KMS-11 (cell line): ENCODE results near the gene GRM1.

Experiments
- H2AFZ ChIP-seq: fragments of 200-600 bp; sonication (generic); 2 replicates; pipeline ENCODE4 v1.6.1; 2016; ENCODE audit warnings: antibody characterized with exemption, mixed run types, low read depth
- H3K27ac ChIP-seq: fragments of 200-600 bp; sonication (generic); 2 replicates; pipeline ENCODE4 v1.6.1; 2016; ENCODE audit warnings: mild to moderate bottlenecking, mixed run types
- H3K27me3 ChIP-seq: fragments of 200-600 bp; sonication (generic); 2 replicates; pipeline ENCODE4 v1.6.1; 2017; ENCODE audit warnings: mild to moderate bottlenecking, low read depth, mixed run types, moderate library complexity; ENCODE audit not compliant: insufficient read depth
- H3K36me3 ChIP-seq: fragments of 200-600 bp; sonication (generic); 2 replicates; pipeline ENCODE4 v1.6.1; 2017; ENCODE audit warnings: mild to moderate bottlenecking, mixed run types; ENCODE audit not compliant: insufficient read depth
- H3K4me1 ChIP-seq: fragments of 200-600 bp; sonication (generic); 2 replicates; pipeline ENCODE4 v1.6.1; 2016; ENCODE audit warnings: mild to moderate bottlenecking, low read depth, mixed run types; ENCODE audit not compliant: poor library complexity, severe bottlenecking
- H3K4me2 ChIP-seq: fragments of 200-600 bp; sonication (generic); 2 replicates; pipeline ENCODE4 v1.7.0; 2016; ENCODE audit warnings: mild to moderate bottlenecking, mixed run types
- H3K4me3 ChIP-seq: fragments of 200-600 bp; sonication (generic); IDR thresholded peaks from 2 replicates; pipeline ENCODE4 v1.6.1; 2017; ENCODE audit warnings: low read depth, low read length, mixed read lengths; ENCODE audit not compliant: insufficient read depth
- H3K79me2 ChIP-seq: fragments of 200-600 bp; sonication (generic); 2 replicates; pipeline ENCODE4 v1.6.1; 2016; ENCODE audit warnings: low read depth, mixed run types; ENCODE audit not compliant: insufficient read depth
- H3K9ac ChIP-seq: fragments of 200-600 bp; sonication (generic); 2 replicates; pipeline ENCODE4 v1.6.1; 2016; ENCODE audit warnings: mild to moderate bottlenecking, mixed run types
- H4K20me1 ChIP-seq: fragments of 200-600 bp; sonication (generic); 2 replicates; pipeline ENCODE4 v1.6.1; 2016; ENCODE audit warnings: mild to moderate bottlenecking, mixed run types; ENCODE audit not compliant: insufficient read depth
- TF ChIP-seq, protein P1 (sequence below): fragments of 200-600 bp; sonication (generic); conservative IDR thresholded peaks from 2 replicates; pipeline ENCODE4 v1.6.1; 2017; ENCODE audit warnings: low read depth, mild to moderate bottlenecking, antibody characterized with exemption, low read length, moderate library complexity, mixed read lengths

GRM1 gene

DNA sequence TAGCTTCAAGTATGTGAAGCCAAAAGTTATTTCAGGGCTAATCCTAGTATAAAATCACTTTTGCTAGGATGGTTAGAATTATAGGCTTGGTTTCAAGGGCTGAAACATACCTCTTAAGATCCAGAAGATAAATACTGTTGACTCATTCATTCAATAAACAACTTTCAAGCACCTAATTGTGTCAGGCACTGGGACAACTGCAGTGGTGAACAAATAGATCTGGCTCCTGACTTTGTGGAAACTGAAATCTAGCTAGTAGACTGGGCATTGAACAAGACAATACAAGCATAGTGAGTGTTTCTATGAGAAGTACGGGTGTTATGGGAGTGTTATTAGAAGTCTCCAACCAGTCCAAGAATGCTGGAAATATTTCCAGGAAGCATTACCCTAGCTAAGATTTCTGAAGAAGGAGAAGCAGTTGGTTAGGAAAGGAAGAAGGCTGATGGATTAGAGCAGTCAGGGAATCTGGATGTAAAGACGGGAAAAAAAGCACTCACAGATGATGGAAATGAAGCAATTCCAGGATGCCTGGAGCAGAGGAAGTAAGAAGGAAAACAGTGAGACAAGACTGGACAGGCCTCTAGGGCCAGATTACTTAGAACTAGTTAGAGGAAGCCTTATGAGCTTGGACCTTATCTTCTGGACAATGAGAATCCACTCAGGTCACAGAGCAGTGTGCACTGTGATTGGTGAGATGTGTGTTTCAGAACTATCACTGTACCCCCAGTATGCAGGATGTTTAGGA is 382.2 kb downstream of the GRM1 start:
- H3K4me2 ChIP-seq = no peak overlapping the region
- no peaks in the 10 kb centered on the region for H3K4me1 ChIP-seq
- H3K4me3 ChIP-seq = no peak overlapping the region
- TF ChIP-seq, protein P1, sequence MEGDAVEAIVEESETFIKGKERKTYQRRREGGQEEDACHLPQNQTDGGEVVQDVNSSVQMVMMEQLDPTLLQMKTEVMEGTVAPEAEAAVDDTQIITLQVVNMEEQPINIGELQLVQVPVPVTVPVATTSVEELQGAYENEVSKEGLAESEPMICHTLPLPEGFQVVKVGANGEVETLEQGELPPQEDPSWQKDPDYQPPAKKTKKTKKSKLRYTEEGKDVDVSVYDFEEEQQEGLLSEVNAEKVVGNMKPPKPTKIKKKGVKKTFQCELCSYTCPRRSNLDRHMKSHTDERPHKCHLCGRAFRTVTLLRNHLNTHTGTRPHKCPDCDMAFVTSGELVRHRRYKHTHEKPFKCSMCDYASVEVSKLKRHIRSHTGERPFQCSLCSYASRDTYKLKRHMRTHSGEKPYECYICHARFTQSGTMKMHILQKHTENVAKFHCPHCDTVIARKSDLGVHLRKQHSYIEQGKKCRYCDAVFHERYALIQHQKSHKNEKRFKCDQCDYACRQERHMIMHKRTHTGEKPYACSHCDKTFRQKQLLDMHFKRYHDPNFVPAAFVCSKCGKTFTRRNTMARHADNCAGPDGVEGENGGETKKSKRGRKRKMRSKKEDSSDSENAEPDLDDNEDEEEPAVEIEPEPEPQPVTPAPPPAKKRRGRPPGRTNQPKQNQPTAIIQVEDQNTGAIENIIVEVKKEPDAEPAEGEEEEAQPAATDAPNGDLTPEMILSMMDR = no peak
- no peak overlapping the region for H3K9ac ChIP-seq
- no peaks in the 10 kb centered on the region for H3K79me2 ChIP-seq
- no peaks in the 10 kb centered on the region for H4K20me1 ChIP-seq
- H3K36me3 ChIP-seq = no peaks in the 10 kb centered on the region
- H3K27me3 ChIP-seq = no peaks in the 10 kb centered on the region
- no peak overlapping the region for H2AFZ ChIP-seq
- H3K27ac ChIP-seq = no peak overlapping the region

DNA sequence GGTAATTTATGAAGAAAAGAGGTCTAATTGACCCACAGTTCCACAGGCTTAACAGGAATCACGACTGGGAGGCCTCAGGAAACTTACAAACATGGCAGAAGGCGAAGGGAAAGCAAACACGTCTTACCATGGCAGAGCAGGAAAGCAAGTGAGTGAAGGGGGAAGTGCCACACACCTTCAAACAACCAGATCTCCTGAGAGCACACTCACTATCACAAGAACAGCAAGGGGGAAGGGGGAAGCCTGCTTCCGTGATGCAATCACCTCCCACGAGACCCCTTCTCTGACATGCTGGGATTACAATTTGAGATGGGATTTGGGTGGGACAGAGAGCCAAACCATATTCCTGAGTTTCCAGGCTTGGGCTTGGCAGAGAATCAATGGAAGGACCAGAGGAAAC is 390.7 kb downstream of the GRM1 start:
- no peak overlapping the region for H3K4me2 ChIP-seq
- H3K4me3 ChIP-seq = no peak overlapping the region
- no peaks in the 10 kb centered on the region for H4K20me1 ChIP-seq
- no peaks in the 10 kb centered on the region for H3K36me3 ChIP-seq
- peaks cover 13% of the 10 kb centered on the region for H3K4me1 ChIP-seq
- H2AFZ ChIP-seq = no peak overlapping the region
- H3K9ac ChIP-seq = no peak overlapping the region
- no peaks in the 10 kb centered on the region for H3K27me3 ChIP-seq
- TF ChIP-seq, protein P1 = no peak
- H3K27ac ChIP-seq = no peak overlapping the region
- no peaks in the 10 kb centered on the region for H3K79me2 ChIP-seq

DNA sequence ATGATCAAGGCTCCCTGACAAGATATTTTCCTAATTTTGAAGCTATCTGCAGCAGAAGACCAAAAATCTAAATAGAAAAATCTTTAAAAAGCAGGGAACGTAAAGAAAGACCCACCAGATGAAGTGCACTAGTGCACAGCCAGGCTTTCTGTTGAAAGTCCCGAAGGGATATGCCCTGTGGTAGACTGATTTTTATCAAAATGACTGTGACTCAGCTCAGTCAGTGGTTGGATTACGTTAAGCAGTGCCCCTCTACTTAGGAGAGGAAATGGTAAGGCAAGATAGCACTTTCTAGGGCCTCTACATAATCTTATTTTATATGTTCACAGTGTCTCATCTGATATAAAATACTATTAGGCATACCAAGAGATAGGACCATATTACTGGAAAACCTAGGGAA is 391.4 kb downstream of the GRM1 start:
- no peaks in the 10 kb centered on the region for H3K79me2 ChIP-seq
- H2AFZ ChIP-seq = no peak overlapping the region
- H3K4me1 ChIP-seq = peaks cover 13% of the 10 kb centered on the region
- H3K4me3 ChIP-seq = no peak overlapping the region
- TF ChIP-seq, protein P1 = no peak
- no peaks in the 10 kb centered on the region for H3K27me3 ChIP-seq
- H3K27ac ChIP-seq = no peak overlapping the region
- H3K9ac ChIP-seq = no peak overlapping the region
- no peaks in the 10 kb centered on the region for H4K20me1 ChIP-seq
- H3K4me2 ChIP-seq = no peak overlapping the region
- no peaks in the 10 kb centered on the region for H3K36me3 ChIP-seq

DNA sequence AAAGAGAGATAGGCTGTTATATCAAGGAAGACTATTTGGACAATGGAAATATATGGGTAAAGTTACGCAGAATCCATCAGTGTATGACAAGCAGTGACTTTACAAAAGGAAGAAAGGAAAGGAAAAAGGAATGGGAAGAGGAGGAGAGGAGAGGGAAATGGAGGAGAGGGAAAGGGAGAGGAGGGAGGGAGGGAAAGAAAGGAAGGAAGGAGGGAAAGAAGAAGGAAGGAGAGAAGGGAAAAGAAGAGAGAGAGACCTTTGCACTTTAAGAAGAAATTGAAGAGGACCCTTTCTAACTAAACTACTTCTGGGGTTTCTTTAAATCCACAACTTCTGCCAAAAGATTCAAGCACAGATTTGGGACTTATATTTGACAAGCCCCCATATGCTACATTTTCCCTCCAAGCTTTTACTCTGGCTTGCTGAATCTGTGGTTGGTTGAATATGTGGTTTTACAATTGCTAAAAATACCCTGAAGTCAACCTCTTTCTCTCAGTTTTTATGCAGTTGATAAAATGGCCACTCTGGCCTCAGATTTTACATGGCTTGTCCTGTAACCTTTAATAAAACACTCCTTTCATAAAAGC is 394.0 kb downstream of the GRM1 start:
- Histone ChIP-seq H2AFZ (peak overlapping the region; percentile 23; the same call in 1 of the 2 replicates), H3K36me3 (no peaks in the 10 kb centered on the region), H3K4me3 (no peak overlapping the region), H4K20me1 (no peaks in the 10 kb centered on the region), H3K4me2 (peak overlapping the region; percentile 10; the same call in 1 of the 2 replicates), H3K79me2 (no peaks in the 10 kb centered on the region), H3K27me3 (no peaks in the 10 kb centered on the region), H3K27ac (no peak overlapping the region), H3K9ac (no peak overlapping the region), H3K4me1 (peaks cover 13% of the 10 kb centered on the region)
- TF ChIP-seq, protein P1 = no peak
